ENCODE measurements around the gene DYNC1I1. TPM values are rescaled to one million over a fixed set of nuclear protein-coding genes. Genes with fewer than 3 reads are reported as not detected.

DYNC1I1 gene
- total RNA-seq, 1 experiment from 2014 or later = 8.3 TPM

GRCh38 chr7:96052860-96053470, 280.6 kb downstream of the DYNC1I1 start:
- H3K36me3 Mint-ChIP-seq (ENCODE audit: insufficient read depth, unreplicated experiment) = no peaks in the 10 kb centered on the region
- ChIA-PET POLR2A (no interaction called here), CTCF (no interaction called here)
- Histone ChIP-seq H3K4me1 (no peaks in the 10 kb centered on the region), H3K9me3 (no peaks in the 10 kb centered on the region), H3K27me3 (replicated peaks; ENCODE audit: control insufficient read depth, insufficient read depth, low read length) (no peaks in the 10 kb centered on the region), H3K4me3 (ENCODE audit: low read depth, low read length) (no peak overlapping the region), H3K36me3 (ENCODE audit: control insufficient read depth, insufficient read depth, low read length) (no peaks in the 10 kb centered on the region)
- no peak overlapping the region for H3K27ac Mint-ChIP-seq (ENCODE audit: unreplicated experiment)
- no peak for DNase-seq
- H3K9me3 Mint-ChIP-seq (ENCODE audit: unreplicated experiment) = no peaks in the 10 kb centered on the region
- peaks cover 3% of the 10 kb centered on the region for H3K27me3 Mint-ChIP-seq (ENCODE audit: insufficient read depth, unreplicated experiment)
- no peak overlapping the region for H3K4me3 Mint-ChIP-seq (ENCODE audit: unreplicated experiment)
- H3K4me1 Mint-ChIP-seq (ENCODE audit: low read depth, unreplicated experiment) = no peaks in the 10 kb centered on the region
- TF ChIP-seq CTCF (IDR thresholded peaks at IDR 0.05; ENCODE audit: insufficient read depth in 1 of 2, low read depth in 1 of 2, low read length in 1 of 2, severe bottlenecking in 1 of 2, unreplicated experiment in 1 of 2) = no peak
- intact Hi-C loops (cut with micrococcal nuclease; ENCODE audit: unreplicated experiment) = no loop called here
- no TSS peak for BruUV-seq (replicated peaks)

- intact Hi-C loops (cut with micrococcal nuclease; ENCODE audit: unreplicated experiment) = no loop called here
- Histone ChIP-seq H3K4me1 (no peaks in the 10 kb centered on the region), H3K36me3 (ENCODE audit: control insufficient read depth, insufficient read depth, low read length) (no peaks in the 10 kb centered on the region; the same call in 1 of the 2 replicates), H3K27me3 (replicated peaks; ENCODE audit: control insufficient read depth, insufficient read depth, low read length) (no peaks in the 10 kb centered on the region), H3K9me3 (no peaks in the 10 kb centered on the region), H3K4me3 (ENCODE audit: low read depth, low read length) (no peak overlapping the region)
- Mint-ChIP-seq H3K36me3 (ENCODE audit: insufficient read depth, unreplicated experiment) (no peaks in the 10 kb centered on the region), H3K27me3 (ENCODE audit: insufficient read depth, unreplicated experiment) (peaks cover 4% of the 10 kb centered on the region), H3K4me1 (ENCODE audit: low read depth, unreplicated experiment) (no peaks in the 10 kb centered on the region), H3K27ac (ENCODE audit: unreplicated experiment) (no peak overlapping the region), H3K9me3 (ENCODE audit: unreplicated experiment) (no peaks in the 10 kb centered on the region), H3K4me3 (ENCODE audit: unreplicated experiment) (no peak overlapping the region)
- CTCF ChIA-PET = no interaction called here
- BruUV-seq (replicated peaks) = no TSS peak
- POLR2A ChIA-PET = no interaction called here
- TF ChIP-seq CTCF (IDR thresholded peaks at IDR 0.05; ENCODE audit: insufficient read depth in 1 of 2, low read depth in 1 of 2, low read length in 1 of 2, severe bottlenecking in 1 of 2, unreplicated experiment in 1 of 2) = no peak
- DNase-seq = no peak
Observed at GRCh38 chr7:96055717-96056116, 283.4 kb downstream of the DYNC1I1 start.

- H3K4me1 Mint-ChIP-seq (ENCODE audit: low read depth, unreplicated experiment) = no peaks in the 10 kb centered on the region
- no peaks in the 10 kb centered on the region for H3K36me3 Mint-ChIP-seq (ENCODE audit: insufficient read depth, unreplicated experiment)
- no TSS peak for BruUV-seq (replicated peaks)
- ChIA-PET POLR2A (no interaction called here), CTCF (no interaction called here)
- peaks cover 4% of the 10 kb centered on the region for H3K27me3 Mint-ChIP-seq (ENCODE audit: insufficient read depth, unreplicated experiment)
- Histone ChIP-seq H3K4me3 (ENCODE audit: low read depth, low read length) (no peak overlapping the region), H3K4me1 (no peaks in the 10 kb centered on the region), H3K36me3 (ENCODE audit: control insufficient read depth, insufficient read depth, low read length) (no peaks in the 10 kb centered on the region; the same call in 1 of the 2 replicates), H3K9me3 (no peaks in the 10 kb centered on the region), H3K27me3 (replicated peaks; ENCODE audit: control insufficient read depth, insufficient read depth, low read length) (no peaks in the 10 kb centered on the region)
- H3K4me3 Mint-ChIP-seq (ENCODE audit: unreplicated experiment) = no peak overlapping the region
- intact Hi-C loops (cut with micrococcal nuclease; ENCODE audit: unreplicated experiment) = no loop called here
- no peak for DNase-seq
- H3K9me3 Mint-ChIP-seq (ENCODE audit: unreplicated experiment) = no peaks in the 10 kb centered on the region
- H3K27ac Mint-ChIP-seq (ENCODE audit: unreplicated experiment) = no peak overlapping the region
- TF ChIP-seq CTCF (IDR thresholded peaks at IDR 0.05; ENCODE audit: insufficient read depth in 1 of 2, low read depth in 1 of 2, low read length in 1 of 2, severe bottlenecking in 1 of 2, unreplicated experiment in 1 of 2) = no peak
Observed at GRCh38 chr7:96059075-96059474, 286.7 kb downstream of the DYNC1I1 start.

Measured in Caco-2 (cell line).